Omental fat pad (tissue), 4 donors: ENCODE measurements around the gene MKX. TPM values are rescaled to one million over a fixed set of nuclear protein-coding genes. Genes with fewer than 3 reads are reported as not detected.

ENCODE experiments used
- ATAC-seq: fragments of 150-250 bp; one replicate; pipeline ENCODE4 v1.9.1; 2016; ENCODE audit warnings: mild to moderate bottlenecking, moderate library complexity; ENCODE audit not compliant: low FRiP score
- DNase-seq: peaks from one replicate; pipeline ENCODE4 v3.0.0-alpha.2; 2019; ENCODE audit warnings: low spot score
- total RNA-seq, 4 donors: library from RNA; depleted of rRNA; stranded (reverse); fragments of >200 nt; gene quantifications; one replicate each; pipeline ENCODE4 v1.1.0, GENCODE V29; 2016
- TF ChIP-seq, protein P1 (sequence below), 3 donors: fragments of 450-650 bp; IDR thresholded peaks; one replicate each; pipeline ENCODE4 v1.5.1; 2016 to 2017; ENCODE audit warnings: antibody characterized with exemption in 3 of 3, mild to moderate bottlenecking in 3 of 3, moderate library complexity in 2 of 3

Gene MKX
- total RNA-seq, 4 donors from 2014 or later = 1.1 to 5.6 (median 3.1) TPM

DNA sequence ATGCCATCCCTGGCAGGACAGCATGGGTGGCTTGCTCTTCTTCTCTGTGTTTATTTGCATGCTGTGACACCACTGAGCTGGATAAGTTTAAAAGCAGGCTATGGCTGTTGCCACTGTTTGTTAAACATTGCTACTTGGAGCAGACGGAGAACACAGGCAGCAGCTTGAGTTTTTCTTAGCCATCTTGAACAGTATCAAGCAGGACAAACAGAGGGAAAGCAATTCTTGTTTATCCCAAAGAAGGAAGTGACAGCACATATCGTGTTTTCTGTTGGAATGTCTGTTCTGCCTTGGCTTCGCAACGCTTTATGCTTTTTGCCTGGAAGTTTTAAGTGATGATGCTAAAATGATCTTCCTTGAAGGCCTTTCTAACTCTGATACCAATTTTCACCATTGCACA lies 73.8 kb downstream of the MKX start:
- ATAC-seq = no peak
- no peak for DNase-seq
- TF ChIP-seq, protein P1, sequence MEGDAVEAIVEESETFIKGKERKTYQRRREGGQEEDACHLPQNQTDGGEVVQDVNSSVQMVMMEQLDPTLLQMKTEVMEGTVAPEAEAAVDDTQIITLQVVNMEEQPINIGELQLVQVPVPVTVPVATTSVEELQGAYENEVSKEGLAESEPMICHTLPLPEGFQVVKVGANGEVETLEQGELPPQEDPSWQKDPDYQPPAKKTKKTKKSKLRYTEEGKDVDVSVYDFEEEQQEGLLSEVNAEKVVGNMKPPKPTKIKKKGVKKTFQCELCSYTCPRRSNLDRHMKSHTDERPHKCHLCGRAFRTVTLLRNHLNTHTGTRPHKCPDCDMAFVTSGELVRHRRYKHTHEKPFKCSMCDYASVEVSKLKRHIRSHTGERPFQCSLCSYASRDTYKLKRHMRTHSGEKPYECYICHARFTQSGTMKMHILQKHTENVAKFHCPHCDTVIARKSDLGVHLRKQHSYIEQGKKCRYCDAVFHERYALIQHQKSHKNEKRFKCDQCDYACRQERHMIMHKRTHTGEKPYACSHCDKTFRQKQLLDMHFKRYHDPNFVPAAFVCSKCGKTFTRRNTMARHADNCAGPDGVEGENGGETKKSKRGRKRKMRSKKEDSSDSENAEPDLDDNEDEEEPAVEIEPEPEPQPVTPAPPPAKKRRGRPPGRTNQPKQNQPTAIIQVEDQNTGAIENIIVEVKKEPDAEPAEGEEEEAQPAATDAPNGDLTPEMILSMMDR (IDR thresholded peaks at IDR 0.05) = no peak

DNA sequence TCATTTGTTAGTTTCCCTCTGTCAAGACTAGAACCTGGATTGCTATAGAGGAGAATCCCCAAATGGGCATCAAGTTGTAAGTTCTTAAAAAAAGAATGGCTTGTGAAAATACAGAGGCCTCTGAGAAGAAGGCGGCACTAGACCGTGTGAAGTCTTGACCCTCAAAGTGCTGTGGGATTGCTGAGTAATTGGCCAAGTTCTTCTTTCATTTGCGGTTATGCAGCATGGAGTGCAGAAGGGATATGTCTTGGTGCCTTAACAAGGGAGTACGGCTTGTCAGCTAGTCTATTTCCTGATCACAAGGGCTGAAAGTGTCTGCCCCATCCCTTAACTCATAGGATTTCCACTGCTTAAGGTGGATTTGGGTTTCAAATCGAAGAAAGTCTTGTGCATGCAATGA lies 81.2 kb downstream of the MKX start:
- ATAC-seq = no peak
- DNase-seq = no peak
- TF ChIP-seq, protein P1 (IDR thresholded peaks at IDR 0.05) = no peak

DNA sequence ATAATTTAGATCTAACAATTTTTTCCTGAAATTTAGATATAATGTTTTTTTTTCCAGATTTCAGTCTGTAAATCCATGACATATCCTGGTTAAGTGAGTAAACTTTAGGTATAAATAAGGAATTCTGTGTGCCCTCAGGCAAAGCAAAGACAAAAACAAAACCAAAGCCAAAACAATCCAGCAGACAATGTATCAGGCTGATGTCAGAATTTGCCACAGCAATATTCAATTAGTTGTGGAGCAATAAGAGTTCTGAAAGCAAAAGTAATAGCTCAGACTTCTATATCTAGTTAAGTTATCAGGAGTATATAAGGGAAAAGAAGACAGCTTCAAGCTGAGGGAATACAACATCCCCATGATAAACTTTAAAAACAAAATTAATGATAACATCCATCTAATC lies 82.0 kb downstream of the MKX start:
- no peak for DNase-seq
- no peak for ATAC-seq
- TF ChIP-seq, protein P1 (IDR thresholded peaks at IDR 0.05) = no peak

DNA sequence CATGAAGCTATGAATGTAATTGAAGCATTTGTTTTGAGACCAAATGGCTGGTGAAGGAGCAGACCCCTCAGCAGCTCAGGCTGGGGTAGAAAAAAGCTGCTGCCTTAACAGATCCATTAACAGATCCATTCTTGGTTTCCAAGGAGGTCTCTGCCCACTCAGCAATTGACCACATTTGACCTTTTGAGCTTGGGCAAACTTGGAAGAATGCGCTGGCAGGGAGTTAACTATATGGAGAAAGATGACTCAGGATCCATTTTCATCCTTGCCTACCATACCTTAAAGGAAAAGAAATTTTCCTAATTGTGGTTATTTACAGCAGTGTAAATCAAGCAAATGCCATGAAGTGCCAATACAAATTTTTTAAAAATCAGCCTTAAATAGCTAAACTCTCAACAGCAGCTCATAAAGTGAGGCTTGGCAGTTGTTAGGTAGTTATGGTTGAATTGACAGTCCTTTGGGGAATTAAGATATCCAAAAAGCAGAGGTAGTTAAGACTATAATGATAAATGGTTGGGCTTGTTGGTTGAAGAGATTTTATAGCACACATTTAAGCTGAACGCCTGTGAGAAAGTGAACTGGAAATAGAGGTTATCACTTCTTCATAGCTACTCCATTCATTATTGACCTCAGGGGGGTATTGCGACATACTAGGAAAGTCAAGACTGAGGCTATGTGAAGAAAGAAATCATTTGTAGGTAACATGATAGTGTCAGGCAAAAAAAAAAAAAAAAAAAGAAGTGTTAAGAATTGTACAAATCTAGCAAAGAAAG lies 83.9 kb downstream of the MKX start:
- TF ChIP-seq, protein P1 (IDR thresholded peaks at IDR 0.05) = no peak
- no peak for DNase-seq
- ATAC-seq = no peak

DNA sequence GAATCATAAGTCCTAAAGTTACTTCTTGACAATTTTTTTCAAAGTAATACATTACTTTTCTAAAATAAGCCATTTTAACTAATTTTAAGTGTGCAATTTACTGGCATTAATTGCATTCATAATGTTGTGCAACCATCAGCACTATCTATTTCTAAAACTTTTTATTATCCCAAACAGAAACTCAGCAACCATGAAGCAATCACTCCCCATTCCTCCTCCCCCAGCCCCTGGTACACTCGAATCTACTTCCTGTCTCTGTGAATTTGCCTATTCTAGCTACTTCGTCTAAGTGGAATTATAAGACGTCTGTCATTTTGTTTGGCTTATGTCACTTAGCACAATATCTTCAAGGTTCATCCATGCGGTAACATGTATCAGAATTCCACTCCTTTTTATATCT lies 84.9 kb downstream of the MKX start:
- no peak for DNase-seq
- peak; percentile 53 for ATAC-seq
- TF ChIP-seq, protein P1 (IDR thresholded peaks at IDR 0.05) = no peak

DNA sequence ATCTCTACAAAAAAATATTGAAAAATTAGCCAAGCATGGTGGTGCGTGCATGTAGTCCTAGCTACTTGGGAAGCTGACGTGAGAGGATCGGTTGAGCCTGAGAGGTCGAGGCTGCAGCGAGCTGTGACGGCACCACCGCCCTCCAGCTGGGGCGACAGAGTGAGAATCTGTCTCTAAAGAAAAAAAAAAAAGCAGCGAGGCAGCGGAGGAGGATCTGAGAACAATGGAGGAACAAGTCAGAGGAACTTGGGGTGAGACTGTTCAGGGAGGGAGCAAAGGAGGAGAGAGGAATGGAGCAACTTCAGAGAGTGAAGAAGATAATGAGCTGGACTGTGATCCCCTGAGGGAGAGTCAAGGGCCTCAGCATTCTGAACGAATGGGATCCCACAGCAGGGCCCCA lies 85.4 kb downstream of the MKX start:
- no peak for DNase-seq
- peak; percentile 48 for ATAC-seq

More for the DNA sequence above, 85.4 kb downstream of the MKX start:
- TF ChIP-seq, protein P1 (IDR thresholded peaks at IDR 0.05) = no peak
